Neural crest cell (in vitro differentiated cells): ENCODE results near the gene GRAMD4. TPM values are rescaled to one million over a fixed set of nuclear protein-coding genes. Genes with fewer than 3 reads are reported as not detected.

ENCODE experiments used
- DNase-seq: peaks from one replicate; pipeline ENCODE4 v3.0.0; 2021; ENCODE audit warnings: low read depth, mixed read lengths, low spot score
- H3K27ac Mint-ChIP-seq: one replicate; pipeline ENCODE4 v1.8.0; 2021; ENCODE audit warnings: mild to moderate bottlenecking, mixed read lengths; ENCODE audit not compliant: unreplicated experiment
- H3K27me3 Mint-ChIP-seq: 2 replicates; pipeline ENCODE4 v1.8.0; 2021; ENCODE audit warnings: low read depth, mild to moderate bottlenecking, mixed read lengths
- H3K36me3 Mint-ChIP-seq: 2 replicates; pipeline ENCODE4 v1.8.0; 2021; ENCODE audit warnings: low read depth, mild to moderate bottlenecking, mixed read lengths
- H3K4me1 Mint-ChIP-seq: 2 replicates; pipeline ENCODE4 v1.8.0; 2021; ENCODE audit warnings: mixed read lengths
- H3K4me3 Mint-ChIP-seq: one replicate; pipeline ENCODE4 v1.8.0; 2021; ENCODE audit warnings: mild to moderate bottlenecking, mixed read lengths
- H3K9me3 Mint-ChIP-seq: 2 replicates; pipeline ENCODE4 v1.8.0; 2021; ENCODE audit warnings: mixed read lengths
- CTCF ChIP-seq: fragments of 200-600 bp; sonication (generic); conservative IDR thresholded peaks from 2 replicates; pipeline ENCODE4 v1.5.0; 2021; ENCODE audit warnings: antibody characterized with exemption, mild to moderate bottlenecking
- total RNA-seq: library from RNA; stranded (reverse); gene quantifications from 2 replicates; pipeline ENCODE4 v1.2.1, GENCODE V29; 2021

Gene GRAMD4
- total RNA-seq, 1 donor from 2014 or later, result 34.1 TPM

GRCh38 chr22:46582281-46582933 lies 37.8 kb upstream of the GRAMD4 start:
- peak overlapping the region; percentile 38 for H3K4me3 Mint-ChIP-seq
- no peak for TF ChIP-seq CTCF
- no peak overlapping the region for H3K27ac Mint-ChIP-seq
- H3K4me1 Mint-ChIP-seq, result peaks cover 29% of the 10 kb centered on the region
- no peaks in the 10 kb centered on the region for H3K9me3 Mint-ChIP-seq
- H3K36me3 Mint-ChIP-seq, result no peaks in the 10 kb centered on the region
- peaks cover 31% of the 10 kb centered on the region for H3K27me3 Mint-ChIP-seq
- DNase-seq, result no peak

- H3K27ac Mint-ChIP-seq, result no peak overlapping the region
- no peaks in the 10 kb centered on the region for H3K36me3 Mint-ChIP-seq
- peaks cover 23% of the 10 kb centered on the region for H3K4me1 Mint-ChIP-seq
- H3K27me3 Mint-ChIP-seq, result peaks cover 31% of the 10 kb centered on the region
- TF ChIP-seq CTCF, result no peak
- DNase-seq, result no peak
- H3K4me3 Mint-ChIP-seq, result no peak overlapping the region
- H3K9me3 Mint-ChIP-seq, result no peaks in the 10 kb centered on the region
Observed at GRCh38 chr22:46583571-46583970, 36.6 kb upstream of the GRAMD4 start.

GRCh38 chr22:46584081-46584921 lies 35.9 kb upstream of the GRAMD4 start:
- no peaks in the 10 kb centered on the region for H3K36me3 Mint-ChIP-seq
- peaks cover 16% of the 10 kb centered on the region for H3K4me1 Mint-ChIP-seq
- TF ChIP-seq CTCF, result no peak
- H3K27ac Mint-ChIP-seq, result no peak overlapping the region
- peaks cover 27% of the 10 kb centered on the region for H3K27me3 Mint-ChIP-seq
- DNase-seq, result no peak
- H3K4me3 Mint-ChIP-seq, result no peak overlapping the region
- H3K9me3 Mint-ChIP-seq, result no peaks in the 10 kb centered on the region

GRCh38 chr22:46585340-46586122 lies 34.7 kb upstream of the GRAMD4 start:
- peaks cover 6% of the 10 kb centered on the region for H3K4me1 Mint-ChIP-seq
- no peak overlapping the region for H3K27ac Mint-ChIP-seq
- no peaks in the 10 kb centered on the region for H3K36me3 Mint-ChIP-seq
- no peak overlapping the region for H3K4me3 Mint-ChIP-seq
- no peaks in the 10 kb centered on the region for H3K9me3 Mint-ChIP-seq
- no peak for TF ChIP-seq CTCF
- no peak for DNase-seq
- H3K27me3 Mint-ChIP-seq, result peaks cover 27% of the 10 kb centered on the region

- Mint-ChIP-seq H3K27me3 (peaks cover 27% of the 10 kb centered on the region), H3K9me3 (no peaks in the 10 kb centered on the region), H3K36me3 (no peaks in the 10 kb centered on the region), H3K4me1 (peaks cover 6% of the 10 kb centered on the region), H3K27ac (no peak overlapping the region), H3K4me3 (no peak overlapping the region)
- no peak for TF ChIP-seq CTCF
- DNase-seq, result no peak
Observed at GRCh38 chr22:46586123-46586519, 34.1 kb upstream of the GRAMD4 start.
